H7 (cell line): Measurements from ENCODE around the gene LRIG1. TPM values are rescaled to one million over a fixed set of nuclear protein-coding genes. Genes with fewer than 3 reads are reported as not detected.

Experiments used
- DNase-seq: peaks from one replicate; pipeline ENCODE4 v3.0.0; 2012
- H3K27me3 ChIP-seq: 2 replicates; pipeline ENCODE4 v1.6.0; 2011; ENCODE audit warnings: mild to moderate bottlenecking, low read length; ENCODE audit not compliant: control insufficient read depth, insufficient read depth
- H3K36me3 ChIP-seq: replicated peaks from 2 replicates; pipeline ENCODE4 v1.5.1; 2011; ENCODE audit warnings: low read length; ENCODE audit not compliant: control insufficient read depth, insufficient read depth
- H3K4me3 ChIP-seq: 2 replicates; pipeline ENCODE4 v1.5.1; 2011; ENCODE audit warnings: low read depth, mild to moderate bottlenecking, control low read depth, low read length, moderate library complexity; ENCODE audit not compliant: insufficient read depth
- total RNA-seq: library from RNA; depleted of rRNA; stranded (reverse); fragments of >200 nt; shearing (Covaris generic); gene quantifications from 2 replicates; pipeline ENCODE4 v1.2.3, GENCODE V29; 2014

The LRIG1 gene
- total RNA-seq, 1 experiment from 2014 or later, result 69.7 TPM

GRCh38 chr3:66463054-66463631, 37.7 kb downstream of the LRIG1 start:
- no peak for DNase-seq

GRCh38 chr3:66457252-66457651, 43.6 kb downstream of the LRIG1 start:
- DNase-seq, result no peak
- Histone ChIP-seq H3K27me3 (no peaks in the 10 kb centered on the region), H3K36me3 (peaks cover 20% of the 10 kb centered on the region), H3K4me3 (no peak overlapping the region)

More at GRCh38 chr3:66463054-66463631, 37.7 kb downstream of the LRIG1 start:
- peaks cover 8% of the 10 kb centered on the region for H3K36me3 ChIP-seq
- H3K27me3 ChIP-seq, result no peaks in the 10 kb centered on the region
- no peak overlapping the region for H3K4me3 ChIP-seq

GRCh38 chr3:66456711-66457173, 44.1 kb downstream of the LRIG1 start:
- H3K36me3 ChIP-seq, result peaks cover 21% of the 10 kb centered on the region
- H3K27me3 ChIP-seq, result no peaks in the 10 kb centered on the region
- DNase-seq, result no peak
- H3K4me3 ChIP-seq, result no peak overlapping the region

- Histone ChIP-seq H3K27me3 (no peaks in the 10 kb centered on the region), H3K36me3 (peaks cover 21% of the 10 kb centered on the region), H3K4me3 (no peak overlapping the region)
- DNase-seq, result no peak
These were observed 46.4 kb downstream of the LRIG1 start for GRCh38 chr3:66454464-66454859.

GRCh38 chr3:66453651-66454463, 47.0 kb downstream of the LRIG1 start:
- DNase-seq, result no peak
- Histone ChIP-seq H3K36me3 (peaks cover 21% of the 10 kb centered on the region), H3K4me3 (no peak overlapping the region), H3K27me3 (no peaks in the 10 kb centered on the region)

- Histone ChIP-seq H3K4me3 (no peak overlapping the region), H3K36me3 (peaks cover 19% of the 10 kb centered on the region), H3K27me3 (no peaks in the 10 kb centered on the region)
- no peak for DNase-seq
These were observed 48.4 kb downstream of the LRIG1 start for GRCh38 chr3:66452303-66453011.

GRCh38 chr3:66451766-66452165, 49.1 kb downstream of the LRIG1 start:
- Histone ChIP-seq H3K4me3 (no peak overlapping the region), H3K27me3 (no peaks in the 10 kb centered on the region), H3K36me3 (peaks cover 18% of the 10 kb centered on the region)
- no peak for DNase-seq

GRCh38 chr3:66450390-66451022, 50.3 kb downstream of the LRIG1 start:
- no peak for DNase-seq
- Histone ChIP-seq H3K27me3 (no peaks in the 10 kb centered on the region), H3K36me3 (peaks cover 16% of the 10 kb centered on the region), H3K4me3 (no peak overlapping the region)

GRCh38 chr3:66449411-66449974, 51.3 kb downstream of the LRIG1 start:
- peaks cover 15% of the 10 kb centered on the region for H3K36me3 ChIP-seq

GRCh38 chr3:66444146-66444644, 56.6 kb downstream of the LRIG1 start:
- peaks cover 10% of the 10 kb centered on the region for H3K36me3 ChIP-seq
- no peak for DNase-seq
- H3K27me3 ChIP-seq, result no peaks in the 10 kb centered on the region

More at GRCh38 chr3:66449411-66449974, 51.3 kb downstream of the LRIG1 start:
- no peaks in the 10 kb centered on the region for H3K27me3 ChIP-seq
- H3K4me3 ChIP-seq, result no peak overlapping the region
- DNase-seq, result no peak

GRCh38 chr3:66443118-66443803, 57.6 kb downstream of the LRIG1 start:
- H3K27me3 ChIP-seq, result no peaks in the 10 kb centered on the region
- H3K4me3 ChIP-seq, result peak overlapping the region; percentile 20
- peak; percentile 51 for DNase-seq
- peaks cover 6% of the 10 kb centered on the region for H3K36me3 ChIP-seq

More at GRCh38 chr3:66444146-66444644, 56.6 kb downstream of the LRIG1 start:
- no peak overlapping the region for H3K4me3 ChIP-seq

- Histone ChIP-seq H3K36me3 (peaks cover 6% of the 10 kb centered on the region), H3K4me3 (peak overlapping the region; percentile 20), H3K27me3 (no peaks in the 10 kb centered on the region)
- DNase-seq, result peak; percentile 80
These were observed 58.3 kb downstream of the LRIG1 start for GRCh38 chr3:66442254-66443117.

GRCh38 chr3:66441692-66442091, 59.1 kb downstream of the LRIG1 start:
- Histone ChIP-seq H3K36me3 (peaks cover 5% of the 10 kb centered on the region), H3K27me3 (no peaks in the 10 kb centered on the region), H3K4me3 (no peak overlapping the region)
- DNase-seq, result no peak
